Measurements from ENCODE around the gene MICALL1. TPM values are rescaled to one million over a fixed set of nuclear protein-coding genes. Genes with fewer than 3 reads are reported as not detected.
A peak's percentile ranks its signal among the peaks of the same experiment; 100 is the strongest.

The MICALL1 gene
- total and polyA plus RNA-seq, 2 of the 13 experiments (the other 11 are each of a cell fraction or from before 2014, with no cell fraction given), result 7.6 to 10.6 TPM

DNA sequence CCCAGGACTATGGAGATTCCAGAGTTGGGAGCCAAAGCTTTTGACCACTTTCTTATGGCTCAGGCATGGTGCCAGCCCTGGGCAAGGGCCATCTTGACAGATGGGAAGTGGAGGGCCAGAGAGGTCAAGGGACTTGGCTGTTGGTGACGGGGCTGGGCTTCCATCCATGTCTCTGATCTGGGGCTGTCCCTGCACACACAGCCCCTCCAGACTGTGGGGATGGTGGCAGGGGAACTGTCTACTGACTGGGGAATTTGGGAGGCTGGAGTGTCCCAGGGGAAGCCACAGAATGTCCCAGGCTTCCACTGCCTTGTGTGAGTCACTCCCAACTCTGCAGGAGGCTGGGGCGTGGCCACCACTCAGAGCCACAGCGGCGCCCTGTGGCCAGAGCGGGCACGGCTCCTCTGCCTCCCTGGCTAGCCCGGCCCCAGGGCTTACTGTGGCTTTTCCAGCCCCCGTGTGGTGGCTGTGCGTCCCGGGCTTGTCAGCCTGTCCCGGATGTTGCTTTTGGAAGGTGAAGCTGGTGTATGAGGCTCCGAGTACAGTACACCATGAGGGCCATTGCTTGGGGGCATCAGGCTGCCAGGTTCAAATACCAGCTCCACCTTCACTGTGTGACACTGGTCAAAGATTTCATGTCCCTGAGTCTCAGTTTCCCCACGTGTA lies 27.7 kb downstream of the MICALL1 start (continued):
- TF ChIP-seq, protein P1, sequence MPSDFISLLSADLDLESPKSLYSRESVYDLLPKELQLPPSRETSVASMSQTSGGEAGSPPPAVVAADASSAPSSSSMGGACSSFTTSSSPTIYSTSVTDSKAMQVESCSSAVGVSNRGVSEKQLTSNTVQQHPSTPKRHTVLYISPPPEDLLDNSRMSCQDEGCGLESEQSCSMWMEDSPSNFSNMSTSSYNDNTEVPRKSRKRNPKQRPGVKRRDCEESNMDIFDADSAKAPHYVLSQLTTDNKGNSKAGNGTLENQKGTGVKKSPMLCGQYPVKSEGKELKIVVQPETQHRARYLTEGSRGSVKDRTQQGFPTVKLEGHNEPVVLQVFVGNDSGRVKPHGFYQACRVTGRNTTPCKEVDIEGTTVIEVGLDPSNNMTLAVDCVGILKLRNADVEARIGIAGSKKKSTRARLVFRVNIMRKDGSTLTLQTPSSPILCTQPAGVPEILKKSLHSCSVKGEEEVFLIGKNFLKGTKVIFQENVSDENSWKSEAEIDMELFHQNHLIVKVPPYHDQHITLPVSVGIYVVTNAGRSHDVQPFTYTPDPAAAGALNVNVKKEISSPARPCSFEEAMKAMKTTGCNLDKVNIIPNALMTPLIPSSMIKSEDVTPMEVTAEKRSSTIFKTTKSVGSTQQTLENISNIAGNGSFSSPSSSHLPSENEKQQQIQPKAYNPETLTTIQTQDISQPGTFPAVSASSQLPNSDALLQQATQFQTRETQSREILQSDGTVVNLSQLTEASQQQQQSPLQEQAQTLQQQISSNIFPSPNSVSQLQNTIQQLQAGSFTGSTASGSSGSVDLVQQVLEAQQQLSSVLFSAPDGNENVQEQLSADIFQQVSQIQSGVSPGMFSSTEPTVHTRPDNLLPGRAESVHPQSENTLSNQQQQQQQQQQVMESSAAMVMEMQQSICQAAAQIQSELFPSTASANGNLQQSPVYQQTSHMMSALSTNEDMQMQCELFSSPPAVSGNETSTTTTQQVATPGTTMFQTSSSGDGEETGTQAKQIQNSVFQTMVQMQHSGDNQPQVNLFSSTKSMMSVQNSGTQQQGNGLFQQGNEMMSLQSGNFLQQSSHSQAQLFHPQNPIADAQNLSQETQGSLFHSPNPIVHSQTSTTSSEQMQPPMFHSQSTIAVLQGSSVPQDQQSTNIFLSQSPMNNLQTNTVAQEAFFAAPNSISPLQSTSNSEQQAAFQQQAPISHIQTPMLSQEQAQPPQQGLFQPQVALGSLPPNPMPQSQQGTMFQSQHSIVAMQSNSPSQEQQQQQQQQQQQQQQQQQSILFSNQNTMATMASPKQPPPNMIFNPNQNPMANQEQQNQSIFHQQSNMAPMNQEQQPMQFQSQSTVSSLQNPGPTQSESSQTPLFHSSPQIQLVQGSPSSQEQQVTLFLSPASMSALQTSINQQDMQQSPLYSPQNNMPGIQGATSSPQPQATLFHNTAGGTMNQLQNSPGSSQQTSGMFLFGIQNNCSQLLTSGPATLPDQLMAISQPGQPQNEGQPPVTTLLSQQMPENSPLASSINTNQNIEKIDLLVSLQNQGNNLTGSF (CRISPR knock-in tag; IDR thresholded peaks at IDR 0.05), result no peak; the same call in 1 of the 2 replicates
- TF ChIP-seq SUZ12 (IDR thresholded peaks at IDR 0.05; ENCODE audit: low read depth, low read length) (no peak), TARDBP (CRISPR knock-in tag; IDR thresholded peaks at IDR 0.05) (peak; percentile 54; the same call in 1 of the 2 replicates), MTA3 (CRISPR knock-in tag; IDR thresholded peaks at IDR 0.05) (no peak), RBAK (CRISPR knock-in tag; IDR thresholded peaks at IDR 0.05) (no peak), HOXD1 (CRISPR knock-in tag; IDR thresholded peaks at IDR 0.05) (no peak), CCDC6 (CRISPR knock-in tag; IDR thresholded peaks at IDR 0.05) (peak; percentile 76; the same call in 1 of the 2 replicates), RFX5 (IDR thresholded peaks at IDR 0.05; ENCODE audit: low read depth, low read length) (no peak), ZNF350 (CRISPR knock-in tag; IDR thresholded peaks at IDR 0.05; ENCODE audit: borderline replicate concordance, low read depth) (peak; percentile 83), ZNF331 (CRISPR knock-in tag; IDR thresholded peaks at IDR 0.05) (peak; percentile 42; the same call in 1 of the 2 replicates), SNAPC2 (CRISPR knock-in tag; IDR thresholded peaks at IDR 0.05) (no peak), ZBTB20 (CRISPR knock-in tag; IDR thresholded peaks at IDR 0.05; ENCODE audit: borderline replicate concordance, low read depth) (no peak), ZFP36 (IDR thresholded peaks at IDR 0.05; ENCODE audit: borderline replicate concordance, low read depth, low read length, partially characterized antibody) (no peak), ZBTB42 (CRISPR knock-in tag; IDR thresholded peaks at IDR 0.05) (no peak), ZNF160 (CRISPR knock-in tag; IDR thresholded peaks at IDR 0.05) (no peak), ZFX (CRISPR knock-in tag; IDR thresholded peaks at IDR 0.05; ENCODE audit: low read depth) (peak; percentile 62; the same call in 1 of the 2 replicates), HOXA7 (CRISPR knock-in tag; IDR thresholded peaks at IDR 0.05) (no peak), ZNF646 (CRISPR knock-in tag; IDR thresholded peaks at IDR 0.05) (no peak)
